AG09319 (cell line): ENCODE results near the gene SLC4A5.

Source experiments
- DNase-seq: peaks from one replicate; pipeline ENCODE4 v3.0.0-alpha.2; 2010; ENCODE audit warnings: low read depth; ENCODE audit errors: extremely low read depth
- TF ChIP-seq, protein P1 (sequence below): IDR thresholded peaks from 2 replicates; pipeline ENCODE4 v1.5.1; 2011; ENCODE audit warnings: low read depth, mild to moderate bottlenecking, inconsistent platforms, low read length, moderate library complexity

The SLC4A5 gene, protein sequence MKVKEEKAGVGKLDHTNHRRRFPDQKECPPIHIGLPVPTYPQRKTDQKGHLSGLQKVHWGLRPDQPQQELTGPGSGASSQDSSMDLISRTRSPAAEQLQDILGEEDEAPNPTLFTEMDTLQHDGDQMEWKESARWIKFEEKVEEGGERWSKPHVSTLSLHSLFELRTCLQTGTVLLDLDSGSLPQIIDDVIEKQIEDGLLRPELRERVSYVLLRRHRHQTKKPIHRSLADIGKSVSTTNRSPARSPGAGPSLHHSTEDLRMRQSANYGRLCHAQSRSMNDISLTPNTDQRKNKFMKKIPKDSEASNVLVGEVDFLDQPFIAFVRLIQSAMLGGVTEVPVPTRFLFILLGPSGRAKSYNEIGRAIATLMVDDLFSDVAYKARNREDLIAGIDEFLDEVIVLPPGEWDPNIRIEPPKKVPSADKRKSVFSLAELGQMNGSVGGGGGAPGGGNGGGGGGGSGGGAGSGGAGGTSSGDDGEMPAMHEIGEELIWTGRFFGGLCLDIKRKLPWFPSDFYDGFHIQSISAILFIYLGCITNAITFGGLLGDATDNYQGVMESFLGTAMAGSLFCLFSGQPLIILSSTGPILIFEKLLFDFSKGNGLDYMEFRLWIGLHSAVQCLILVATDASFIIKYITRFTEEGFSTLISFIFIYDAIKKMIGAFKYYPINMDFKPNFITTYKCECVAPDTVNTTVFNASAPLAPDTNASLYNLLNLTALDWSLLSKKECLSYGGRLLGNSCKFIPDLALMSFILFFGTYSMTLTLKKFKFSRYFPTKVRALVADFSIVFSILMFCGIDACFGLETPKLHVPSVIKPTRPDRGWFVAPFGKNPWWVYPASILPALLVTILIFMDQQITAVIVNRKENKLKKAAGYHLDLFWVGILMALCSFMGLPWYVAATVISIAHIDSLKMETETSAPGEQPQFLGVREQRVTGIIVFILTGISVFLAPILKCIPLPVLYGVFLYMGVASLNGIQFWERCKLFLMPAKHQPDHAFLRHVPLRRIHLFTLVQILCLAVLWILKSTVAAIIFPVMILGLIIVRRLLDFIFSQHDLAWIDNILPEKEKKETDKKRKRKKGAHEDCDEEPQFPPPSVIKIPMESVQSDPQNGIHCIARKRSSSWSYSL

GRCh38 chr2:74343316-74343715, at the start of gene SLC4A5:
Gene SLC4A5 (minus strand): TSS chr2:74343416. CDS start chr2:74315023, 28,393 bp downstream.
- DNase-seq: no peak
- TF ChIP-seq, protein P1, sequence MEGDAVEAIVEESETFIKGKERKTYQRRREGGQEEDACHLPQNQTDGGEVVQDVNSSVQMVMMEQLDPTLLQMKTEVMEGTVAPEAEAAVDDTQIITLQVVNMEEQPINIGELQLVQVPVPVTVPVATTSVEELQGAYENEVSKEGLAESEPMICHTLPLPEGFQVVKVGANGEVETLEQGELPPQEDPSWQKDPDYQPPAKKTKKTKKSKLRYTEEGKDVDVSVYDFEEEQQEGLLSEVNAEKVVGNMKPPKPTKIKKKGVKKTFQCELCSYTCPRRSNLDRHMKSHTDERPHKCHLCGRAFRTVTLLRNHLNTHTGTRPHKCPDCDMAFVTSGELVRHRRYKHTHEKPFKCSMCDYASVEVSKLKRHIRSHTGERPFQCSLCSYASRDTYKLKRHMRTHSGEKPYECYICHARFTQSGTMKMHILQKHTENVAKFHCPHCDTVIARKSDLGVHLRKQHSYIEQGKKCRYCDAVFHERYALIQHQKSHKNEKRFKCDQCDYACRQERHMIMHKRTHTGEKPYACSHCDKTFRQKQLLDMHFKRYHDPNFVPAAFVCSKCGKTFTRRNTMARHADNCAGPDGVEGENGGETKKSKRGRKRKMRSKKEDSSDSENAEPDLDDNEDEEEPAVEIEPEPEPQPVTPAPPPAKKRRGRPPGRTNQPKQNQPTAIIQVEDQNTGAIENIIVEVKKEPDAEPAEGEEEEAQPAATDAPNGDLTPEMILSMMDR: no peak

DNA sequence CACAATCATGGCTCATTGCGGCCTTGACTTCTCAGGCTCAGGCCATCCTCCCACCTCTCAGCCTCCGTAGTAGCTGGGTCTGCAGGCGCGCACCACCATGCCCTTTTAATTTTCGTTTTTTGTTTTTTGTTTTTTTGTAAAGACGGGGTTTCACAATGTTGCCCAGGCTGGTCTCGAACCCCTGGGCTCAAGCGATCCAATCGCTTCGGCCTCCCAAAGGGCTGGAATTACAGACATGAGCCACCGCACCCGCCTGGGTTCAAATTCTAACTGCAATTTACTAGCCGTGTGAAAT, 49.2 kb upstream of the SLC4A5 start:
- TF ChIP-seq, protein P1: no peak
- DNase-seq: no peak

GRCh38 chr2:74391580-74392448, 48.6 kb upstream of the SLC4A5 start:
- DNase-seq: peak; percentile 73
- TF ChIP-seq, protein P1: peak; percentile 99

- TF ChIP-seq, protein P1: no peak
- DNase-seq: no peak
Measured at GRCh38 chr2:74391209-74391579, 48.0 kb upstream of the SLC4A5 start.

- TF ChIP-seq, protein P1: no peak
- no peak for DNase-seq
Measured at GRCh38 chr2:74390606-74391005, 47.4 kb upstream of the SLC4A5 start.

DNA sequence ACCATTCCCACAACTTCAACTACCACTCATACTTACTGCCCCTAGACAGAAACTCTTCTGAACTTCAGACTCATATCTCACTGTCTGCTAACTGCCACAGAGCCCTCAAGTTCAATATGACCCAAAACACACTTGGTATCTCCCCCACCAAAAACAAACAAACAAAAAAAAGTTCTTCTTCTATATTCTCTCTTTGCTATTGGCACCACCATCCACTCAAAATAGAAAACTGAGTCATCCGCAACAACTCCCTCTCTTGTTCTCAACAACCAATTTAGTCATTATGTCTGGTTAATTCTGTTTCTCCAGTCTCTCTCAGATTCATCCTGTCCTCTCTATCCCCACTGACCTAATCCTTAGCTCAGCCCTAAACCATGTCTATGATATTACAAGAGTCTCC, 44.1 kb upstream of the SLC4A5 start:
- no peak for DNase-seq
- TF ChIP-seq, protein P1: no peak
